IMR-90 (cell line): ENCODE results near the gene KAZALD1. TPM values are rescaled to one million over a fixed set of nuclear protein-coding genes. Genes with fewer than 3 reads are reported as not detected.

Experiments used
- ATAC-seq: fragments of 200-7000 bp; cut with Tn5 transposase; 2 replicates; pipeline ENCODE4 v1.9.1; 2020; ENCODE audit warnings: low read depth, mild to moderate bottlenecking, moderate library complexity
- BruUV-seq: library from RNA; stranded (reverse); fragments of 400-500 nt; replicated peaks from 2 replicates; lab custom pipeline; 2021; lab: Mats Ljungman, UMichigan
- CTCF ChIA-PET: fragments of 300-600 bp; formaldehyde crosslinking; extraction: SDS; loops from one replicate; lab custom pipeline; 2021; ENCODE audit warnings: antibody characterized with exemption; lab: Yijun Ruan, JAX
- POLR2A ChIA-PET: fragments of 300-600 bp; sonication (Branson Sonifier 250); formaldehyde crosslinking; loops from one replicate; lab custom pipeline; 2022; ENCODE audit warnings: antibody characterized with exemption; ENCODE audit not compliant: unreplicated experiment; lab: Charles Lee
- DNase-seq: peaks from one replicate; pipeline ENCODE4 v3.0.0; 2013
- H2AFZ ChIP-seq: replicated peaks from 2 replicates; pipeline ENCODE3; 2013; ENCODE audit warnings: low read length, mild to moderate bottlenecking; ENCODE audit not compliant: poor library complexity
- H2AK5ac ChIP-seq: 2 replicates; pipeline ENCODE4 v1.6.1; 2013; ENCODE audit warnings: low read depth, low read length, inconsistent platforms
- H2AK9ac ChIP-seq: replicated peaks from 2 replicates; pipeline ENCODE3; 2013; ENCODE audit warnings: mild to moderate bottlenecking, low read depth, low read length, moderate library complexity; ENCODE audit not compliant: poor library complexity
- H2BK120ac ChIP-seq: 2 replicates; pipeline ENCODE4 v1.6.1; 2013; ENCODE audit warnings: low read depth, low read length, inconsistent platforms
- H2BK15ac ChIP-seq: 3 replicates; pipeline ENCODE4 v1.6.1; 2013; ENCODE audit warnings: low read depth, low read length, inconsistent platforms
- H2BK20ac ChIP-seq: 2 replicates; pipeline ENCODE4 v1.6.1; 2013; ENCODE audit warnings: low read depth, mild to moderate bottlenecking, inconsistent platforms, low read length, moderate library complexity
- H2BK5ac ChIP-seq: 2 replicates; pipeline ENCODE4 v1.6.1; 2013; ENCODE audit warnings: mild to moderate bottlenecking, low read depth, low read length, inconsistent platforms; ENCODE audit not compliant: poor library complexity, severe bottlenecking
- H3K14ac ChIP-seq: replicated peaks from 2 replicates; pipeline ENCODE4 v1.6.1; 2013; ENCODE audit warnings: low read depth, low read length, inconsistent platforms
- H3K18ac ChIP-seq: 2 replicates; pipeline ENCODE4 v1.6.1; 2013; ENCODE audit warnings: low read depth, low read length, control low read depth
- H3K23ac ChIP-seq: 2 replicates; pipeline ENCODE4 v1.6.1; 2013; ENCODE audit warnings: low read depth, low read length, inconsistent platforms
- H3K27ac ChIP-seq: 2 replicates; pipeline ENCODE4 v1.5.1; 2013; ENCODE audit warnings: mild to moderate bottlenecking, control low read depth, low read length; ENCODE audit not compliant: insufficient read depth
- H3K27me3 ChIP-seq: 2 replicates; pipeline ENCODE4 v1.6.1; 2013; ENCODE audit warnings: low read length; ENCODE audit not compliant: control insufficient read depth, insufficient read depth
- H3K36me3 ChIP-seq: 2 replicates; pipeline ENCODE4 v1.6.1; 2013; ENCODE audit warnings: low read length, mixed read lengths; ENCODE audit not compliant: control insufficient read depth, insufficient read depth
- H3K4ac ChIP-seq: 2 replicates; pipeline ENCODE4 v1.6.1; 2013; ENCODE audit warnings: low read depth, low read length, inconsistent platforms
- H3K4me1 ChIP-seq: 2 replicates; pipeline ENCODE4 v1.6.1; 2013; ENCODE audit warnings: low read length, mixed read lengths; ENCODE audit not compliant: control insufficient read depth, insufficient read depth
- H3K4me2 ChIP-seq: 2 replicates; pipeline ENCODE4 v1.6.1; 2013; ENCODE audit warnings: low read depth, mild to moderate bottlenecking, control low read depth, low read length, moderate library complexity
- H3K4me3 ChIP-seq: 2 replicates; pipeline ENCODE4 v1.5.1; 2013; ENCODE audit warnings: low read depth, mild to moderate bottlenecking, control low read depth, low read length, moderate library complexity; ENCODE audit not compliant: insufficient read depth
- H3K56ac ChIP-seq: 2 replicates; pipeline ENCODE4 v1.6.1; 2013; ENCODE audit warnings: low read length, inconsistent platforms; ENCODE audit not compliant: insufficient read depth; ENCODE audit errors: extremely low read depth
- H3K79me1 ChIP-seq, 2 experiments: 2 replicates each; pipeline ENCODE4 v1.6.1; 2013; ENCODE audit warnings: low read length in 2 of 2, inconsistent platforms in 1 of 2, low read depth in 1 of 2
- H3K9ac ChIP-seq: 2 replicates; pipeline ENCODE4 v1.6.1; 2013; ENCODE audit warnings: low read depth, low read length, control low read depth
- H3K9me1 ChIP-seq: 2 replicates; pipeline ENCODE4 v1.6.1; 2013; ENCODE audit warnings: low read length, inconsistent platforms; ENCODE audit not compliant: insufficient read depth
- H3K9me3 ChIP-seq: 2 replicates; pipeline ENCODE4 v1.6.1; 2013; ENCODE audit warnings: low read length; ENCODE audit not compliant: control insufficient read depth, insufficient read depth
- H4K20me1 ChIP-seq: 2 replicates; pipeline ENCODE4 v1.6.1; 2013; ENCODE audit warnings: low read length, inconsistent platforms; ENCODE audit not compliant: insufficient read depth
- H4K5ac ChIP-seq: 2 replicates; pipeline ENCODE4 v1.6.1; 2013; ENCODE audit warnings: mild to moderate bottlenecking, low read depth, low read length, control low read depth
- H4K8ac ChIP-seq, 2 experiments: 2 replicates each; pipeline ENCODE4 v1.6.1; 2013; ENCODE audit warnings: low read depth in 2 of 2, low read length in 2 of 2, control low read depth in 1 of 2, inconsistent platforms in 1 of 2
- H4K91ac ChIP-seq: 2 replicates; pipeline ENCODE4 v1.6.1; 2013; ENCODE audit warnings: low read depth, low read length, inconsistent platforms; ENCODE audit not compliant: insufficient read depth
- BHLHE40 ChIP-seq: fragments of 150-350 bp; IDR thresholded peaks from 2 replicates; pipeline ENCODE4 v1.6.1; 2016; ENCODE audit warnings: mild to moderate bottlenecking, low read depth, low read length
- CEBPB ChIP-seq: IDR thresholded peaks from 2 replicates; pipeline ENCODE4 v1.6.1; 2012; ENCODE audit warnings: low read depth, low read length, improper control_type of control experiment
- CHD1 ChIP-seq: IDR thresholded peaks from 2 replicates; pipeline ENCODE4 v1.6.1; 2012; ENCODE audit warnings: low read depth, low read length, improper control_type of control experiment
- FOS ChIP-seq: fragments of 150-350 bp; IDR thresholded peaks from 2 replicates; pipeline ENCODE4 v1.6.1; 2016; ENCODE audit warnings: low read depth, low read length
- MAFK ChIP-seq: IDR thresholded peaks from 2 replicates; pipeline ENCODE4 v1.6.1; 2012; ENCODE audit warnings: low read depth, low read length, improper control_type of control experiment
- MAZ ChIP-seq: IDR thresholded peaks from 2 replicates; pipeline ENCODE4 v1.6.1; 2012; ENCODE audit warnings: low read depth, mild to moderate bottlenecking, low read length, improper control_type of control experiment, moderate library complexity, borderline replicate concordance
- MXI1 ChIP-seq: IDR thresholded peaks from 2 replicates; pipeline ENCODE4 v1.6.1; 2012; ENCODE audit warnings: low read depth, mild to moderate bottlenecking, low read length, moderate library complexity, borderline replicate concordance
- NFE2L2 ChIP-seq: fragments of 150-350 bp; IDR thresholded peaks from 2 replicates; pipeline ENCODE4 v1.6.1; 2016; ENCODE audit warnings: low read depth, mild to moderate bottlenecking, low read length
- RAD21 ChIP-seq: IDR thresholded peaks from 2 replicates; pipeline ENCODE4 v1.6.1; 2012; ENCODE audit warnings: low read length, improper control_type of control experiment
- RCOR1 ChIP-seq: IDR thresholded peaks from 2 replicates; pipeline ENCODE4 v1.6.1; 2012; ENCODE audit warnings: mild to moderate bottlenecking, low read length, improper control_type of control experiment; ENCODE audit not compliant: insufficient replicate concordance
- RFX5 ChIP-seq: IDR thresholded peaks from 2 replicates; pipeline ENCODE4 v1.8.0; 2012; ENCODE audit warnings: low read depth, mild to moderate bottlenecking, low read length, moderate library complexity
- SMC3 ChIP-seq: fragments of 150-350 bp; IDR thresholded peaks from 2 replicates; pipeline ENCODE4 v1.6.1; 2016; ENCODE audit warnings: low read depth, mild to moderate bottlenecking, antibody characterized with exemption, low read length, moderate library complexity
- WGBS, 2 experiments: methylation state at CpG; one replicate each; pipeline versions ENCODE4 v1.1.5 to v1.1.7; 2013; ENCODE audit warnings: missing lambda C conversion rate in 2 of 2; ENCODE audit not compliant: insufficient read length in 1 of 2; ENCODE audit errors: extremely low coverage in 2 of 2; 5-methylcytosine and 5-hydroxymethylcytosine counted together
- dilution Hi-C: fragments of 300-500 bp; cut with HindIII; formaldehyde crosslinking; loops from one replicate; pipeline ENCODE4 v1.14.3; 2018; ENCODE audit warnings: low sequenced_read_pairs; ENCODE audit not compliant: unreplicated experiment
- in situ Hi-C: fragments of 300-500 bp; cut with MboI; formaldehyde crosslinking; loops from 3 replicates; pipeline ENCODE4 v1.14.3; 2019; ENCODE audit warnings: low sequenced_read_pairs, inconsistent platforms, mixed read lengths
- intact Hi-C: fragments of 100-400 bp; cut with micrococcal nuclease; formaldehyde crosslinking; loops from 2 replicates; pipeline ENCODE4 v1.10.0; 2022
- polyA plus RNA-seq, 3 experiments: library from polyadenylated mRNA; depleted of rRNA; stranded (reverse); fragments of >200 nt; gene quantifications; 2 replicates each; pipeline ENCODE4 v1.2.3, GENCODE V29; 2012; ENCODE audit warnings: low replicate concordance in 1 of 3
- total RNA-seq: library from RNA; depleted of rRNA; stranded (reverse); fragments of >200 nt; gene quantifications from 2 replicates; pipeline ENCODE4 v1.2.3, GENCODE V29; 2012
- TF ChIP-seq, protein P1 (sequence below): fragments of 150-350 bp; IDR thresholded peaks from 2 replicates; pipeline ENCODE4 v1.6.1; 2017; ENCODE audit warnings: mild to moderate bottlenecking, antibody characterized with exemption, low read length, low read depth

Gene KAZALD1
- total and polyA plus RNA-seq, 2 of the 4 experiments (the other 2 are of a cell fraction) = 9.1 to 18.6 TPM

DNA sequence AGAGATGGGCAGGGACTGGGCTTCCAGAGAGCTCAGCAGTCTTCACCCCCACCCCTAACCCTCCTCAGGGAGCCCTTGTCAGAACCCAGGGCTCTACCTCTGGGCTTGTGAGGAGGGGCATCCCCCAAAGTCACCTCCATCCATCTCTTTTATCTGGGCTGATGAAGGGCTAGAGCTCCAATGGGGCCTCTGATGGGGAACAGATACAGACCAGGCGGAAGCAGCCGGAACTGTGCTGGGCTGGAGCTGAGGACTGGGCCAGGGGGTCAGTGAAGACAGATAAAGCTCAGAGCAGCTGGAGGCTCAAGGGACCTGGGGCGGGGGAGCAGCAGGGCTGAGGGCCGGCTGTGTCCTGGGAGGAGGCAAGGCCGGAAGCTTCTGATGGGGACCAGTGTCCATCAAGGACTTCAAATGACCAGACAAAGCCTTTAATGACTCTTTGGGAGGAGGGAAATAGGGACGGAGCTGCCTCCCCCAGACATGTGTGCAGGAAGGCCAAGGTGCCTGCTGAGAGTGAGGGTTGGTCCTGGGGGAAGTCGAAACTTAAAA lies 10.2 kb downstream of the KAZALD1 start:
- Histone ChIP-seq H3K4ac (no peak overlapping the region), H3K23ac (no peak overlapping the region), H3K9ac (no peak overlapping the region), H2AFZ (no peak overlapping the region), H3K14ac (no peak overlapping the region), H3K4me3 (no peak overlapping the region), H3K4me1 (no peaks in the 10 kb centered on the region), H2BK120ac (no peak overlapping the region), H3K79me1 (no peaks in the 10 kb centered on the region), H3K36me3 (no peaks in the 10 kb centered on the region), H2AK5ac (no peak overlapping the region), H3K18ac (no peak overlapping the region), H3K9me1 (no peaks in the 10 kb centered on the region), H4K8ac (no peak overlapping the region), H3K27me3 (peaks cover 48% of the 10 kb centered on the region), H2AK9ac (no peak overlapping the region), H4K20me1 (no peaks in the 10 kb centered on the region), H3K56ac (no peak overlapping the region), H2BK20ac (no peak overlapping the region), H3K9me3 (no peaks in the 10 kb centered on the region), H4K5ac (no peak overlapping the region), H3K4me2 (no peak overlapping the region), H2BK15ac (no peak overlapping the region), H2BK5ac (no peak overlapping the region), H3K27ac (no peak overlapping the region), H4K91ac (no peak overlapping the region)
- ChIA-PET POLR2A (no interaction called here), CTCF (interaction anchor here (1.1 kb wide), 1 partner anchor 53 kb away, joined by 3 read pairs; no protein-coding TSS in a partner anchor)
- dilution Hi-C loops = no loop called here
- ATAC-seq (no peak), DNase-seq (no peak)
- no TSS peak for BruUV-seq
- intact Hi-C loops = no loop called here
- in situ Hi-C loops = no loop called here
- 37% methylated on average over 4 of the region's 7 CpGs; no CpG with 5 or more reads in 1 of the 2 experiments for WGBS, 2 experiments
- TF ChIP-seq BHLHE40 (no peak), RAD21 (no peak), CEBPB (no peak), MAZ (no peak), RFX5 (no peak), RCOR1 (no peak), MAFK (no peak), NFE2L2 (no peak), FOS (no peak), CHD1 (no peak), MXI1 (no peak), SMC3 (no peak)
- TF ChIP-seq, protein P1, sequence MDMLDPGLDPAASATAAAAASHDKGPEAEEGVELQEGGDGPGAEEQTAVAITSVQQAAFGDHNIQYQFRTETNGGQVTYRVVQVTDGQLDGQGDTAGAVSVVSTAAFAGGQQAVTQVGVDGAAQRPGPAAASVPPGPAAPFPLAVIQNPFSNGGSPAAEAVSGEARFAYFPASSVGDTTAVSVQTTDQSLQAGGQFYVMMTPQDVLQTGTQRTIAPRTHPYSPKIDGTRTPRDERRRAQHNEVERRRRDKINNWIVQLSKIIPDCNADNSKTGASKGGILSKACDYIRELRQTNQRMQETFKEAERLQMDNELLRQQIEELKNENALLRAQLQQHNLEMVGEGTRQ = no peak
